Ishikawa (cell line): ENCODE data around the gene CASK.

ENCODE experiments used
- CEBPB ChIP-seq: IDR thresholded peaks from 2 replicates; pipeline ENCODE4 v1.6.1; 2012
- CREB1 ChIP-seq: IDR thresholded peaks from 2 replicates; pipeline ENCODE4 v1.6.1; 2012; ENCODE audit warnings: low read depth
- EGR1 ChIP-seq: IDR thresholded peaks from 2 replicates; pipeline ENCODE4 v1.6.1; 2012
- EP300 ChIP-seq: IDR thresholded peaks from 2 replicates; pipeline ENCODE4 v1.6.1; 2012; ENCODE audit warnings: borderline replicate concordance
- FOXM1 ChIP-seq: IDR thresholded peaks from 2 replicates; pipeline ENCODE4 v1.6.1; 2012; ENCODE audit warnings: low read depth, borderline replicate concordance
- NFIC ChIP-seq: IDR thresholded peaks from 2 replicates; pipeline ENCODE4 v1.6.1; 2012
- RAD21 ChIP-seq: IDR thresholded peaks from 2 replicates; pipeline ENCODE4 v1.6.1; 2012; ENCODE audit warnings: low read depth
- TAF1 ChIP-seq: IDR thresholded peaks from 2 replicates; pipeline ENCODE4 v1.6.1; 2012; ENCODE audit warnings: low read depth, mild to moderate bottlenecking
- TCF12 ChIP-seq: IDR thresholded peaks from 2 replicates; pipeline ENCODE4 v1.6.1; 2012; ENCODE audit warnings: low read depth
- TEAD4 ChIP-seq: IDR thresholded peaks from 2 replicates; pipeline ENCODE4 v1.6.1; 2012
- YY1 ChIP-seq: IDR thresholded peaks from 2 replicates; pipeline ENCODE4 v1.6.1; 2012; ENCODE audit warnings: low read depth
- ZBTB7A ChIP-seq: IDR thresholded peaks from 2 replicates; pipeline ENCODE4 v1.6.1; 2012; ENCODE audit warnings: low read depth
- TF ChIP-seq, protein P1 (sequence below): IDR thresholded peaks from 2 replicates; pipeline ENCODE4 v1.6.1; 2012
- TF ChIP-seq, protein P2 (sequence below): IDR thresholded peaks from 2 replicates; pipeline ENCODE4 v1.6.1; 2012
- TF ChIP-seq, protein P3 (sequence below): IDR thresholded peaks from 2 replicates; pipeline ENCODE4 v1.6.1; 2012; ENCODE audit warnings: low read depth, mild to moderate bottlenecking

CASK gene

DNA sequence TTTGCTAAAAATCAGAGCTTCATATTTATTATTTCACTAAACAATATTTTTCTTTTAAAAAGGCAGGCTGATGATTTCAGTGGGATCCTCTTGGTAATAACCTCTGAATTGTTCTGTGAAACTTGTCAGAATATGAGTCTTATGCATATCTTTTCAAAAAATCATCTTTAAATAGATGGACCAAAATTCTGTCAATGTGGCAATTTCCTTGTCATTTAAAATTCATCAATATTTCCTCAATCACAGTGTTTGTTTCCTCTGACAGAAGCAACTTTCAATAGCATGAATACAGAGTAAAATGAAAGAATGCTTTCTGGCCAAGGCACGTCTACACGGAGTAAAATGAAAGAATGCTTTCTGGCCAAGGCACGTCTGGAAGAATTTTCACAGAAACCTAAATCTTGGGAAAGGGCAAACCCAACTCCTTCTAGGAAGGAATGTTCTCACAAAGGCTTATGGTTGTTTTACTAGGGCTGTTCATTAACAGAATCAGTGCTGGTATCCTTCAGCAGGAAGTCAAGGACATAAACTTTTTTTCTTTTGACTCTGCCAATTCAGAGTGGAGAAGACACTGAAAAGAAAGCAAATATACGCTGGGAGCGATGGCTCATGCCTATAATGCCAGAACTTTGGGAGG, 333.6 kb downstream of the CASK start:
- no peak for TF ChIP-seq ZBTB7A
- TF ChIP-seq, protein P1, sequence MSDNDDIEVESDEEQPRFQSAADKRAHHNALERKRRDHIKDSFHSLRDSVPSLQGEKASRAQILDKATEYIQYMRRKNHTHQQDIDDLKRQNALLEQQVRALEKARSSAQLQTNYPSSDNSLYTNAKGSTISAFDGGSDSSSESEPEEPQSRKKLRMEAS: no peak
- TF ChIP-seq FOXM1: no peak

DNA sequence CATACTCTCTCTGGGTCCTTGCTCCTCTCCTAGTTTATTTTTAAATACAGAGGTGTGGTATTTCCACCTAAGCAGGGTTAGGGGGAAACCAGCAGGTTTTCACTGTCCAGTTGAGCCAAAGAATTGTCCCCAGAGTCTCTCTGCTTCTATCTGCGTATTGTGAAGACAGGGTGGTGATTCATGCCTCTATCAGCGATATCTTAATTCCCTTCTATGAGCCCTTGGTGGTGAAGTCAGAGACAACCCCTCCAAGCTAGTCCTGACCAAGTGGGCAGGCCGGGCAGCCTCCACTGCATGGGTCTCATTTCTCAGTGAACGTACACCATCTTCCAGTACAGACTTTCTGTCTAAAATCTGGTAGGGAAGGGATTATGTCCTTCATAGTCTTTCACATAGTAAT, 335.1 kb downstream of the CASK start:
- no peak for TF ChIP-seq CREB1
- TF ChIP-seq, protein P1: no peak
- TF ChIP-seq TAF1: no peak
- no peak for TF ChIP-seq RAD21
- TF ChIP-seq YY1: no peak
- TF ChIP-seq CEBPB: no peak
- TF ChIP-seq FOXM1: no peak
- no peak for TF ChIP-seq EP300
- TF ChIP-seq, protein P2, sequence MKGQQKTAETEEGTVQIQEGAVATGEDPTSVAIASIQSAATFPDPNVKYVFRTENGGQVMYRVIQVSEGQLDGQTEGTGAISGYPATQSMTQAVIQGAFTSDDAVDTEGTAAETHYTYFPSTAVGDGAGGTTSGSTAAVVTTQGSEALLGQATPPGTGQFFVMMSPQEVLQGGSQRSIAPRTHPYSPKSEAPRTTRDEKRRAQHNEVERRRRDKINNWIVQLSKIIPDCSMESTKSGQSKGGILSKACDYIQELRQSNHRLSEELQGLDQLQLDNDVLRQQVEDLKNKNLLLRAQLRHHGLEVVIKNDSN: no peak
- no peak for TF ChIP-seq TCF12
- no peak for TF ChIP-seq TEAD4
- TF ChIP-seq ZBTB7A: no peak
- TF ChIP-seq EGR1: no peak
- TF ChIP-seq, protein P3, sequence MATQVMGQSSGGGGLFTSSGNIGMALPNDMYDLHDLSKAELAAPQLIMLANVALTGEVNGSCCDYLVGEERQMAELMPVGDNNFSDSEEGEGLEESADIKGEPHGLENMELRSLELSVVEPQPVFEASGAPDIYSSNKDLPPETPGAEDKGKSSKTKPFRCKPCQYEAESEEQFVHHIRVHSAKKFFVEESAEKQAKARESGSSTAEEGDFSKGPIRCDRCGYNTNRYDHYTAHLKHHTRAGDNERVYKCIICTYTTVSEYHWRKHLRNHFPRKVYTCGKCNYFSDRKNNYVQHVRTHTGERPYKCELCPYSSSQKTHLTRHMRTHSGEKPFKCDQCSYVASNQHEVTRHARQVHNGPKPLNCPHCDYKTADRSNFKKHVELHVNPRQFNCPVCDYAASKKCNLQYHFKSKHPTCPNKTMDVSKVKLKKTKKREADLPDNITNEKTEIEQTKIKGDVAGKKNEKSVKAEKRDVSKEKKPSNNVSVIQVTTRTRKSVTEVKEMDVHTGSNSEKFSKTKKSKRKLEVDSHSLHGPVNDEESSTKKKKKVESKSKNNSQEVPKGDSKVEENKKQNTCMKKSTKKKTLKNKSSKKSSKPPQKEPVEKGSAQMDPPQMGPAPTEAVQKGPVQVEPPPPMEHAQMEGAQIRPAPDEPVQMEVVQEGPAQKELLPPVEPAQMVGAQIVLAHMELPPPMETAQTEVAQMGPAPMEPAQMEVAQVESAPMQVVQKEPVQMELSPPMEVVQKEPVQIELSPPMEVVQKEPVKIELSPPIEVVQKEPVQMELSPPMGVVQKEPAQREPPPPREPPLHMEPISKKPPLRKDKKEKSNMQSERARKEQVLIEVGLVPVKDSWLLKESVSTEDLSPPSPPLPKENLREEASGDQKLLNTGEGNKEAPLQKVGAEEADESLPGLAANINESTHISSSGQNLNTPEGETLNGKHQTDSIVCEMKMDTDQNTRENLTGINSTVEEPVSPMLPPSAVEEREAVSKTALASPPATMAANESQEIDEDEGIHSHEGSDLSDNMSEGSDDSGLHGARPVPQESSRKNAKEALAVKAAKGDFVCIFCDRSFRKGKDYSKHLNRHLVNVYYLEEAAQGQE: no peak

DNA sequence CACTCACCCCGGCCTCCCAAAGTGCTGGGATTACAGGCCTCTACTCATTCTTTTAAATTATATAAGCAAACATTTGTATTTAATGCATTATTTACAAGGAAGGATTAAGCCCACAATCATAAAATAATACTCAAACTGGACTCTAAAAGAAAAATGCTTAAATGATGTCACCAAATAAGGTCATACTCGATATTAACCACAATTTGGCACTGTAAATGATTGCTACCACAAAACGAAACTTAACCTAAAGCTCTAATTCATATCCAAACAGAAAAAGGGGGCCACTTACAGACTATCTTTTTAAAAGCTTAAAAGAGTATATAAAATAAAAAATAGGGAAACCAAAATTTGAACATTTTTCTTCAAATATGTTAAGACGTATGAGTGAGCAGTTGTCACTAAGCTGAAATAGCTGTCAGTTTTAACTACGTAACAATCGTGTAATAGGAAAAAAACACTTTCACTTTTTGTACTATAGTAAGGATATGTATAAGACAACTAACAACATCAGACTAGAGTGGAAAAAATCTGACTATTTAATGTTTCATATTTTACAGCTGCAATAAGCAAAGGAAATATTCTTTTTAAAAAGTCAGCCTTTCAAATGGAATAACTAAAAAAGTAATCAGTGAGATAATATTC, 342.8 kb downstream of the CASK start:
- TF ChIP-seq CEBPB (no peak), EP300 (no peak), NFIC (no peak), CREB1 (no peak), RAD21 (no peak), YY1 (no peak), TEAD4 (no peak), ZBTB7A (no peak), TAF1 (no peak), FOXM1 (no peak)
- TF ChIP-seq, protein P1: no peak
- TF ChIP-seq, protein P2: no peak
- TF ChIP-seq, protein P3: no peak

DNA sequence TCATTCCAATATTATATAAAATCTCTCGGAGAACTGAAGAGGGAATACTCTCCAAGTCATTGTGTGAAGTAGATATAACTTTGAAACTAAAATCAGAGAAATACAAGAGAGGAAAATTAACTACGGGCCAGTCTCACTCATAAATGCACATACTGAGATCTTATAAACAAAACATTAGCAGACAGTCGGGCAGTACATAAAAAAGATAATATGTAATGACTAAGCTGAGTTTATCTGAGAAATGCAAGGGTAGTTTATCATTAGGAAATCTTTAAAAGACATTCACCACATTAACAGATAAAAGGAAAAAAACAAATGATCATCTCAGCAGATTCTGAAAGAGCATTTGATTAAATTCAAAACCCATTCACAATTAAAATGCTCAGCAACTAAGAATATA, 359.5 kb downstream of the CASK start:
- no peak for TF ChIP-seq ZBTB7A
- no peak for TF ChIP-seq CEBPB
- TF ChIP-seq, protein P2: no peak
- no peak for TF ChIP-seq EP300
- TF ChIP-seq EGR1: no peak
- no peak for TF ChIP-seq TCF12
- no peak for TF ChIP-seq NFIC
- TF ChIP-seq, protein P1: no peak
- TF ChIP-seq TEAD4: no peak
- TF ChIP-seq TAF1: no peak
- no peak for TF ChIP-seq RAD21
- no peak for TF ChIP-seq YY1
- no peak for TF ChIP-seq FOXM1
- TF ChIP-seq, protein P3: no peak
- TF ChIP-seq CREB1: no peak
